HepG2 (cell line): Measurements from ENCODE around the gene TFB1M. TPM values are rescaled to one million over a fixed set of nuclear protein-coding genes. Genes with fewer than 3 reads are reported as not detected.
"Not testable (repeated sequence)": the region's sequence is repeated elsewhere in the genome, so short reads cannot be mapped to it uniquely, and the experiment has no call there.

Experiments used
- ATAC-seq: fragments of 200-7000 bp; cut with Tn5 transposase; 3 replicates; pipeline ENCODE4 v1.9.1; 2020; ENCODE audit warnings: mild to moderate bottlenecking, moderate library complexity
- BruUV-seq: library from RNA; stranded (reverse); fragments of 400-500 nt; replicated peaks from 2 replicates; lab custom pipeline; 2021; lab: Mats Ljungman, UMichigan
- CTCF ChIA-PET: fragments of 300-600 bp; formaldehyde crosslinking; extraction: SDS; loops from one replicate; lab custom pipeline; 2021; ENCODE audit warnings: low total read pairs, inconsistent platforms, low intra/inter-chr PET ratio; lab: Yijun Ruan, JAX
- POLR2A ChIA-PET: fragments of 350-600 bp; sonication (Branson Sonifier 250); formaldehyde crosslinking; loops from one replicate; lab custom pipeline; 2020; ENCODE audit warnings: antibody characterized with exemption, inconsistent platforms; lab: Yijun Ruan, JAX
- DNase-seq: peaks from one replicate; pipeline ENCODE4 v3.0.0-alpha.2; 2015; ENCODE audit warnings: low spot score
- FAIRE-seq: peaks from 3 replicates; lab custom pipeline; 2011; peaks lifted over from hg19 to GRCh38; lab: Jason Lieb, UNC
- H2AFZ ChIP-seq: one replicate; pipeline ENCODE4 v1.6.1; 2011; ENCODE audit warnings: low read length, inconsistent platforms
- H3K27ac ChIP-seq: fragments of 300-600 bp; 3 replicates; pipeline ENCODE4 v1.8.0; 2011; ENCODE audit warnings: mixed run types, mild to moderate bottlenecking, mixed read lengths, low read length, inconsistent platforms; ENCODE audit not compliant: insufficient read depth; ENCODE audit errors: extremely low read length
- H3K27me3 ChIP-seq, 2 experiments: fragments of 200-600 bp in 1 of 2; 2 replicates in 1 of 2; 3 replicates in 1 of 2; pipeline versions ENCODE4 v1.6.0 to v1.8.0; 2011; ENCODE audit warnings: low read length in 2 of 2, mild to moderate bottlenecking in 2 of 2, moderate library complexity in 2 of 2, inconsistent platforms in 1 of 2; ENCODE audit not compliant: insufficient read depth in 2 of 2, control insufficient read depth in 1 of 2
- H3K36me3 ChIP-seq, 2 experiments: fragments of 200-600 bp in 1 of 2; replicated peaks in 1 of 2; 2 replicates in 1 of 2; 3 replicates in 1 of 2; pipeline versions ENCODE4 v1.5.1 to v1.8.0; 2011; ENCODE audit warnings: low read length in 2 of 2, inconsistent platforms in 1 of 2; ENCODE audit not compliant: insufficient read depth in 2 of 2, control insufficient read depth in 1 of 2
- H3K4me1 ChIP-seq: 2 replicates; pipeline ENCODE4 v1.5.1; 2012; ENCODE audit warnings: low read length, inconsistent platforms; ENCODE audit not compliant: insufficient read depth
- H3K4me2 ChIP-seq: 2 replicates; pipeline ENCODE4 v1.6.0; 2011; ENCODE audit warnings: low read depth, low read length, inconsistent platforms
- H3K4me3 ChIP-seq, 3 experiments: fragments of 200-600 bp in 1 of 3; sonication (generic), shearing (Covaris generic) in 1 of 3; replicated peaks in 1 of 3; 2 replicates each; pipeline ENCODE4 v1.5.1; 2011 to 2016; ENCODE audit warnings: low read length in 3 of 3, inconsistent platforms in 2 of 3, low read depth in 2 of 3, mild to moderate bottlenecking in 2 of 3, control low read depth in 1 of 3, mixed read lengths in 1 of 3; ENCODE audit not compliant: insufficient read depth in 1 of 3
- H3K79me2 ChIP-seq: one replicate; pipeline ENCODE4 v1.6.1; 2011; ENCODE audit warnings: low read length, inconsistent platforms; ENCODE audit not compliant: insufficient read depth
- H3K9ac ChIP-seq: 2 replicates; pipeline ENCODE4 v1.6.0; 2011; ENCODE audit warnings: mild to moderate bottlenecking, low read depth, low read length, inconsistent platforms; ENCODE audit not compliant: insufficient read depth
- H3K9me3 ChIP-seq: 2 replicates; pipeline ENCODE4 v1.5.1; 2012; ENCODE audit warnings: mild to moderate bottlenecking, low read length
- H4K20me1 ChIP-seq: 2 replicates; pipeline ENCODE4 v1.6.0; 2011; ENCODE audit warnings: inconsistent platforms, mild to moderate bottlenecking, low read length, moderate library complexity; ENCODE audit not compliant: insufficient read depth
- ATF7 ChIP-seq, 2 experiments: fragments of 450-650 bp in 1 of 2; sonication (generic) in 1 of 2; formaldehyde crosslinking in 1 of 2; IDR thresholded peaks; 2 replicates each; pipeline versions ENCODE4 v1.4.0 to v1.6.1; 2016 to 2020; ENCODE audit warnings: antibody characterized with exemption in 1 of 2, mild to moderate bottlenecking in 1 of 2, missing genetic modification reagents in 1 of 2
- PLRG1 ChIP-seq: fragments of 450-650 bp; conservative IDR thresholded peaks from 2 replicates; pipeline ENCODE4 v1.6.1; 2016
- ZNF160 ChIP-seq: sonication (generic); formaldehyde crosslinking; IDR thresholded peaks from 2 replicates; pipeline ENCODE4 v1.8.0; 2022; ENCODE audit warnings: mild to moderate bottlenecking, inconsistent platforms, missing genetic modification reagents
- WGBS: methylation state at CpG from one replicate; pipeline ENCODE4 v1.1.6; 2017; ENCODE audit warnings: low lambda C conversion rate; 5-methylcytosine and 5-hydroxymethylcytosine counted together
- in situ Hi-C: cut with HindIII; loops from 2 replicates; pipeline ENCODE4 v1.10.0; 2017; ENCODE audit warnings: low pct_unique_long_range_greater_than_20kb; ENCODE audit not compliant: extremely low pct_ligation_motif_present
- intact Hi-C: fragments of 100-400 bp; cut with micrococcal nuclease; formaldehyde crosslinking; loops from one replicate; pipeline ENCODE4 v1.10.0; 2022; ENCODE audit not compliant: unreplicated experiment
- polyA plus RNA-seq, 8 experiments: library from polyadenylated mRNA; depleted of rRNA in 3 of 8; stranded (reverse) in 7 of 8; unstranded in 1 of 8; fragments of >200 nt; fragmentation: Illumina TruSeq in 4 of 8; extraction: Trizol in 4 of 8; gene quantifications; 2 replicates each; pipeline versions ENCODE4 v1.2.1 to v1.2.3, GENCODE V29; 2011 to 2016; ENCODE audit warnings: low read depth in 4 of 8, missing spikeins in 1 of 8, mixed read lengths in 1 of 8; ENCODE audit not compliant: insufficient read depth in 1 of 8
- total RNA-seq, 5 experiments: library from RNA; depleted of rRNA; stranded (reverse); fragments of >200 nt; fragmentation: Illumina TruSeq; extraction: Trizol; gene quantifications; 2 replicates each; pipeline ENCODE4 v1.2.3, GENCODE V29; 2016; ENCODE audit warnings: low read depth in 1 of 5

Gene TFB1M
- total and polyA plus RNA-seq, 2 of the 13 experiments (the other 11 are each of a cell fraction or from before 2014, with no cell fraction given), result 91.4 to 122 TPM

DNA sequence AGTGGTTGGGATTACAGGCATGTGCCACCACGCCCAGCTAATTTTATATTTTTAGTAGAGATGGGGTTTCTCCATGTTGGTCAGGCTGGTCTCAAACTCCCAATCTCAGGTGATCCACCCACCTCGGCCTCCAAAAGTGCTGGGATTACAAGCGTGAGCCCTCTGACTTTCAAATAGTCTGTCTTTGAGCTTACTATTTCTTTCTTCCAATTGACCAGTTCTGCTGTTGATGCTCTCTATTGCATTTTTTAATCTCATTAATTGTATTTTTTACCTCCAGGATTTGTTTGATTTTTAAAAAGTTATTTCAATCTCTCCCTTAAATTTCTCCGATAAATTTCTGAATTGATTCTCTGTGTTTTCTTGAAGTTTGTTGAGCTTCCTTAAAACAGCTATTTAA is 25.6 kb upstream of the TFB1M start:
- H3K36me3 ChIP-seq, H3K27ac ChIP-seq, in situ Hi-C loops, H3K9ac ChIP-seq, H3K4me2 ChIP-seq, H3K79me2 ChIP-seq, H3K27me3 ChIP-seq, BruUV-seq, H2AFZ ChIP-seq, H3K4me3 ChIP-seq, ATAC-seq, H4K20me1 ChIP-seq, intact Hi-C loops, DNase-seq, FAIRE-seq: not testable (repeated sequence)
- CTCF ChIA-PET, result interaction anchor here (1.9 kb wide), 1 partner anchor 190 kb away, joined by 9 read pairs; no protein-coding TSS in a partner anchor
- POLR2A ChIA-PET, result interaction anchor here (1.2 to 4.7 kb wide), 3 partner anchors 11 to 189 kb away, joined by 3 to 26 read pairs (median 5); partner anchors contain the start of gene TFB1M
- WGBS, result 80% methylated on average over 4 of the region's 4 CpGs
- Histone ChIP-seq H3K9me3 (peaks cover 45% of the 10 kb centered on the region), H3K4me1 (peaks cover 24% of the 10 kb centered on the region)
- peak; percentile 99 for TF ChIP-seq ZNF160 (CRISPR knock-in tag)

DNA sequence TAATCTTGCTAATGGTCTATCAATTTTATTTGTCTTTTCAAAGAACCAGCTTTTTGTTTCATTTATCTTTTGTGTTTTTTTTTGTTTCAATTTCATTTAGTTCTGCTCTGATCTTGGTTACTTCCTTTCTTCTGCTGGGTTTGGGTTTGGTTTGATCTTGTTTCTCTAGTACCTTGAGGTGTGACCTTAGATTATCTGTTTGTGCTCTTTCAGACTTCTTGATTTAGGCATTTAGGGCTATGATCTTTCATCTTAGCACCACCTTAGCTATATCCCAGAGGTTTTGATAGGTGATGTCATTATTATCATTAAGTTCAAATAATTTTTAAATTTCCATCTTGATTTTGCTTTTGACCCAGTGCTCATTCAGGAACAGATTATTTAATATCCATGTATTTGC is 24.0 kb upstream of the TFB1M start:
- FAIRE-seq; H3K4me2 ChIP-seq; H3K79me2 ChIP-seq; in situ Hi-C loops; H4K20me1 ChIP-seq; H3K27me3 ChIP-seq; H3K9ac ChIP-seq; CTCF ChIA-PET; H3K4me3 ChIP-seq; DNase-seq; H3K36me3 ChIP-seq; intact Hi-C loops; H2AFZ ChIP-seq; ATAC-seq; BruUV-seq; H3K27ac ChIP-seq; TF ChIP-seq ATF7 (CRISPR knock-in tag; IDR thresholded peaks at IDR 0.05): not testable (repeated sequence)
- TF ChIP-seq ATF7 (IDR thresholded peaks at IDR 0.05), result peak; percentile 82
- 0 out of 2 replicates have a peak, but pooled peaks have one; percentile 23 for TF ChIP-seq PLRG1
- POLR2A ChIA-PET, result interaction anchor here (4.7 kb wide), 1 partner anchor 9 kb away, joined by 26 read pairs; no protein-coding TSS in a partner anchor
- H3K4me1 ChIP-seq, result peaks cover 29% of the 10 kb centered on the region
- peaks cover 39% of the 10 kb centered on the region for H3K9me3 ChIP-seq
